Activated T-cell treated with anti-CD3 and anti-CD28 coated beads for 24 hours (primary cell): ENCODE results near the gene GRID1.

Source experiments
- DNase-seq: peaks from one replicate; pipeline ENCODE4 v3.0.0-alpha.2; 2020; ENCODE audit warnings: low read depth

The GRID1 gene

DNA sequence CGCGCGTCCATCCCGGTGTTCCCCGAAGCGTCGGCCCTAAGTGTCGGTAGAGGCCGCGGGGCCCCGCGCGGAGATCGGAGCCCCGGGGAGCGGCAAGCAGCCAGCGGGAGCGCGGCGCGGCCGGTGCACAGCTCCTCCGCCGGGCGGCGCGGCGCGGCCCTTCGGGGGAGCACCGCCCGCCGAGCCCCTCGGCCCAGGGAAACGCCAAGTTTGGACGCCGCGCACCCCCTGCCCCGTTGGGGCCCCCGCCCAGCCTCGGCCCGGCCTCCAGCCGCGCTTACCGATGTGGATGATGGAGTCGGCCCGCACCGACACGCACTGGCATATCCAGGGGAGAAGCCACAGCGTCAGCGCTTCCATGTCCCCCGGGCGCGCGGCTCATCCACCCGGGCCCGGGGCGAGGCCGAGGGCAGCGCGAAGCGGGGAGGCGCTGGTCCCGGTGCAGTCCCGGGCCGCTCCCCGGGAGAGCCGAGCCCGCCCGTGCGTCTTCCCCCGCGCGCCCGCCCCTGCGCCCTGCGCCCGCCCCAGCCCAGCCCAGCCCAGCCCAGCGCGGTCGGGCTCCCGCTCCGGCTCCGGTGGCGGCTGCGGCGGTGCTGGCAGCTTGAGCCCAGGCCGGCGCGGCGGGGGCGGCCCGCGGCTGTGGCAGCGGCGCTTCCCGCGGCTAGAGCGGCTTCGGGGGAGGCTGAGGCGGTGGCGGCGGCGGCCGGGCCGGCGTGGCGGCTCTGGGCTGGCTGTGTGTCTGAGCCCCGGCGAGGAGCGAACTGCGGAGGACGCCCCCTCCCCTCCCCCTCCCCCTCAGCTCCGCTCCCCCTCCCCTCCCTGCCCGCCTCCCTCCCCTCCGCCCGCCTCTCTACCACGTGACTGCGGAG is at the start of gene GRID1:
GRID1 (minus strand) TSS at position 763 of the 869 bp plus-strand sequence.
- no peak for DNase-seq

DNA sequence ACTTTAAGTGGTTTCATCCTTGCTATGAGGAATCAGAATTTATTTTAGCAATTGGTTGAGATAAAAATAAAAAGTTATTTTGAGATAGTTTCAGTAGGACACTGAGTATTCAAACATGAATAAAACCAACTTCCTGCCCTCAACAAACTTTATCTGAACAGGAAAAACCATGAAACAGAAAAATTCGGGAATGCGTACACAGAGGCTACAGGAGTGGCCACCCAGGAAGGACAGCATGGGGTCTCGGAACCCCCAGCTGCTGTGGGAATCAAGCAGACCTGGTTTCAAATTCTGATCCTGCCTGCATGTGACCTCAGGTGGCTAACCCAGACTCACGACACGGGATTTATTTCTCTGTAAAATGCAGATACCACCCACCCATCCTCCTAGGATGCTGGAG is 49.0 kb upstream of the GRID1 start:
- DNase-seq: no peak

DNA sequence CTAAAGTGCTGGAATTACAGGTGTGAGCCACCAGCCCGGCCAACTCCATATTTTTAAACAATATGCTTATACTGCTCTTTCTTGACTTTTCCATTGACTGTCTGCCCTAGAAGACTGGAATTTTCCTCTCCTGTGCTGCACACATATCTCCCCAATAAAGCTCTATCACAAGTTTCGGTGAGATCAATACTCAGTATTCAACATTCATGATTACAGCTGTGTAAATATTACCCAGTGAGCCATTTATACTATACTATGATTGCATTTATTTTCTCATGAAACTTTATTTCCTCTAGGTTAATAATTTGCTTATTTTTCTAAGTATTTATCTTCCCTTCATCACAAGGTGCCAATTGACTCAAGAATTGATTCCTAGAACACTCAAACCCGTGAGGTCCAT is 48.5 kb upstream of the GRID1 start:
- DNase-seq: no peak

DNA sequence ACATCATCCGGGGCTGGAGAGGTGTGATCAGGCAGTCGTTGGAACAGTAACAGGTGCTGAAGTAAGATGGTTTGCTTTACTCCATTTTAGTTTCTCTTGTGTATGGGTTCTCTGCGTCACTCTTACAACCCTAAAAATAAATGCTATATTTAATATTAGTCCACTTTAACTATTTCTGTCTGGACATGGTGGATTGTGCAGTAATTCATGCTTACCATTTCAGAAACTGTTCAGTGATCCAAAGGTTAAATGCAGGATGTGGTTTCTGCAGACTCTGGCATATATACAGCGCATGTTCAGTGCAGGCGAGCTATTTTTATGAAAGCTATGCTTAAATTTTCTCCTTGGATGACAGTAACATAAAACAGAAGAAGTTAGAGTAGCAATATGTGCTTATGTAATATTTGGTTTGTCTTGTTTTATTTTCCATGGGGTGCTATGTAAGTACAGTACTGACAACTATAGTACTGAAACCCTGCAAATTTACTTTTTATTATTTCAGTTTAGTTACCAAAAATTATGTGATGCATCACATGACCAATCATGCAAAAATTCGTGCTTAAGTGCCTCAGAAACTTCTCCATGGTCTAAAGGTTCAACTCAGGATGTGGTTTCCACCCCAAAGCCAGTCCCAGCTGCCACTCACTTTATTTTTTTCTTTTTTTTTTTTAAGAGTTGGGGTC is 46.6 kb upstream of the GRID1 start:
- no peak for DNase-seq

DNA sequence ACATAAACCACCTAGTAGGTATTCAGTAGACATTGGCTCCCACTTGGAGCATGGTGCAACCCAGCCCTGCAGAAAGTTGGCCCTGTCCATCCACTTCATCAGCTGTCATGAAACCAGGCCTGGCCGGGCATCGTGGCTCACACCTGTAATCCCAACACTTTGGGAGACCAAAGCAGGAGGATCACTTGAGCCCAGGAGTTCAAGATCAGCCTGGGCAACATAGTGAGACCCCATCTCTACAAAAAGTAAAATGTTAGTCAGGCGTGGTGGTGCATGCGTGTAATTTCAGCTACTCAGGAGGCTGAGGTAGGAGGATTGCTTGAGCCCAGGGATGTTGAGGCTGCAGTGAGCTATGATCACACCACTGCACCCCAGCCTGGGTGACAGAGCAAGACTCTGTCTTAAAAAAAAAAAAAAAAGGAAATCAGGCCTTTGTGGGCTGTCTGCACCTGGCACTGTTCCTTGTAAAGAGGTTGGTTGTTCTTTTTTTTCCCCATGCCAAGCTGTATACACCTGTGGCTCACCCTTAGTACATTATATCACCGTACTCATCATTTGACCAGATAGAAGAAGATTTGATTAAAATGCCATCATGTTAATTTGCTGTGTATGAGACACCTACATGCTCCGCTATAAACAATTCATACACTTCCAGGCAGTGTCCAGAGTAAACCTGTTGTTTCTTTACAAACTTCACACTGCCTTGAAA is 45.4 kb upstream of the GRID1 start:
- DNase-seq: no peak

DNA sequence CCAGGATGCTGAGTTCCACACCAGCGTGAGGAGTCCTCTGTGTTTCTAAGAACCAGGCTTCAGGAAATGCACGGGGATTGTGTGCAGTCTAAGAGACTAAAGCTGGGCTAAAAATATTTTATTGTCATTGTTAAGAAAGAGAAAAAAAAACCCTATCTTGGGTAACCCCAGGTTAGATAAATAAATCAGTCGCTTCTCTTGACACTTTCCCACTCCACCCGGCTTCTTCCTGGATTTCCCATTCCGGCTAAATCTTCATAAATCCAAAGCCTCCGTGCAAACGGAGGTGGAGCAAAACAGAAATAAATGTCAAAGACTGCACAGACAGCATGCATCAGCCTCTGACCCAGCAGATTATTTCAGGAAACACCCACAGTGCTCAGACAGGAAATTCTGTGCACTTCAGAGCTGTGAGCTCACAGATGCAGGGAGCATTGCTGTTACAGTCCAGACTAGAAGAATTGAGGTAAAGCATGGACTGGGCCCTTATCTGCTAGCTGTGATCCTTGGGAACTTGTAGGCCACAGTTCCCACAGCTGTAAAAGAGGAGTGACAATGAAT is 44.8 kb upstream of the GRID1 start:
- no peak for DNase-seq

DNA sequence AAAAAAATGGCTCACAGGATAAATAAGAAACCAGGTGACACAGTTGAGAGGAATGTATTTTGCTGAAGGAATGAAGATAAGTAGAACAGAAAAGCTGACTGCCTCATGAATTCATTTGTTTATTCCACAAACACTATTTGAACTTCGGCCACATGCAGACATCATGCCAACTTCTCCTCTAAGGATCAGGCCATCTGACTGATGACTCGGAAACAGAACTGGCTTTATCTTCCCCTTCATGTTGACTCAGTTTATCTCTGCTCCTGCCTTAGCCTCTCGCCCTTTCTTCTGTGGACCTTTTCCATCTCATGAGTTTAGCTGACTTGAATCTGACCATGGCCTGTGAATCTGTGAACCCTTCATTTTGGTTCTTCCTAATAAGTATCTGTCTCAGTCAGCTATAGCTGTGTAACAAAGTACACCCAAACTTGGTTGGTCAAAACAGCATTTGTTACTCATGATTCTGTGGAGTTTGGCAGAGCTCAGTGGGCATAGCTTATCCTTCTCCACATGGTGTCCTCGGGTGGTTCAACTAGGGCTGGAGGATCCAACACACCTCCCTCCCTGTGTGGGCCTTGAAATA is 44.0 kb upstream of the GRID1 start:
- DNase-seq: no peak

DNA sequence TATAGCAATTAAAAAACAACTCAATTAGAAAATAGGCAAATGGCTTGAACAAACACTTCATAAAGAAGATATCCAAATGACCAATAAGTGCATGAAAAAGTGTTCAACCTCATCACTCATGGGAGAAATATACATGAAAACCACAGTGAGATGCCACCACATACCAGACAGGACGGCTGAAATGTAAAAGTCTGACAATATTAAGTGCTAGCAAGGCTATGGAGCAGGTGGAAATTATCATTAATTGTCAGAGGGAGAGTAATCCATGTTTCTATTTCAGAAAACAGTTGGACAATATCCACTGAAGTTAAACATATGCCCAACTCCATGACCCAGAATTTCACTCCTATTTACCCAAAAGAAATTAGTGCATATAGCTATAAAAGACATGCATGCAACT is 42.6 kb upstream of the GRID1 start:
- no peak for DNase-seq

DNA sequence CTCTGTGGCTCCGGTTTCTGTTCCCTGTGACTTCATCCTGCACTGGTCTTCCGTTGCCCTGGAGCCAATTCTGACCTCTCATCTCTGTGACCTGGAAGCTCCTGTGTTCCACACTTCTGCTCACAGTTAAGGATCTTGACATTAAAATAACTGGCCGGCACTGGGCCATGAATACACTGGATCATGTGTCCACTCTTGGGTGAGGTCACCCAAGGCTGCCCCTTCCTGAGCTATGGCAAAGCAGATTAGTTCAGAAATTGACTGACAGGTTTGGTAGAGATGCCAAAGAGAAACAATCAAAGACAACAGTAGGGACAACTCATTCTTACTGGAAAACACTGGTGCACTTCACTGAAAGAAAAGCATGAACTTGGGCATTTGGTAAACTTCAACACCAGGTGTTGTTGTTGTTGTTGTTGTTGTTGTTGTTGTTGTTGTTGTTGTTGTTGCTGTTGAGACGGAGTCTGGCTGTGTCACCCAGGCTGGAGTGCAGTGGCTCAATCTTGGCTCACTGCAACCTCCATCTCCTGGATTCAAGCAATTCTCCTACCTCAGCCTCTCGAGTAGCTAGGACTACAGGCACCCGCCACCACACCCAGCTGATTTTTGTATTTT is 36.7 kb upstream of the GRID1 start:
- DNase-seq: no peak

DNA sequence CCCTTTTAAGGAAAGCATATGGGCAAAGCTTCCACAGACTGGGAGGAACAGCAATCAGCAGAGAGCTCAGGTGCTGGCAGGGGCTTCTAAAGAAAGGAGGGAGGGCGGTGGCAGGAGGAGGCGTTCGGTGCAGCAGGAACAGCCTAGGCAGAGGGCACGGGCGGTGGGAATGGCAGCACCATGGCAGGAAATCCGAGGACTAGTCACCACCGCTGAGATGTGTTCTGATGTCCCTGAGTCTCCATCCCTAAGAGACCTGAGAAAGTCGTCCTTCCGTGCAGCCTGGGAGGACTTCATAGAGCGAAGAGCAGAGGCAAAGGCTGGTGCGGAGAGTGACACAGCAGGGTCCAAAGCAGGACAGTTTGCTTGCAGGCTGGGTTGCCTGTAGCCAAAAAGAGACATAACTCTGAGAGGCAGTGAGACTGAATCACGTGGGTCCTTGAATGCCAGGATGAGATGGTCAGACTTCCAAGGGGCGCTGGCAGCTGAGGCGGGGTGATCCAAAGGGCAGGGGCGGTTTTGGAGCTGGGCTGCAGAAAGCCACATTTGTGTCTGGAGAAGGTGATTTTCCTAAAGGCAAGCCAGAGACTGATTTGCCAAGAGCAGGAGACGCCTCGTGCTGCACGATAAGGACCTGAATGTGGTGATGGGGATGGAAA is 35.8 kb upstream of the GRID1 start:
- DNase-seq: no peak

DNA sequence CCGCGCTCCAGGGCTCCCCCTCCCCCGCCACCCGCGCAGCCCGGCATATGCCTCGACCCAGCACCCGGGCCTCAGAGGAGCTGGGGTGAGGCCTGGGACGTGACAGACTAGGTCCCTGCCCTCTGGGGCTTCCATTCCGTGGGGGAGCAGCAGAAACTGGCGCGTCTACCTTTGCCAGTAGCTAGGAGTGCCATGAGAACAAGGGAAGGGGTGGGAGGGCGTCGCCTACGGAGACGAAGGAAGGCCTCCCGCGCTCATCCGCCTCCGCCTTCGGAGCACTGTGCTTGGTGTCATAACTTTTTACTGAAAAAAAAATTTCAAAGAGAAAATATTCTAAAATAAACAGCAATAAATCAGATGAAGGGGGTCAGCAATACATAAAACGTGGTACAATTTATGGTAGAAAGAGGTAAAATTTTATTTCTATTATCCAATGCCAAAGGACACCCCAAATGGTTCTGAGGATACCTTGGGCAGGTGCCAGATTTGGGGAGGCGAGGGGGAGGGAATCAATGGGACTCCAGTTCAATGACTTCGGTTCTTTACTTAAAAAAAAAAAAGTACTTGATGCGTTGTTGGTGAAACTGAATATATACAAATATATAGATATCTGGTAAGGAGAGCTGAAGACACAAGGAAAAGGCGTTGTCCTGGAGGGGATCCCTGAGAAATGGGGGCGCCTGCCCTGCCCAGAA is 35.1 kb upstream of the GRID1 start:
- DNase-seq: no peak

DNA sequence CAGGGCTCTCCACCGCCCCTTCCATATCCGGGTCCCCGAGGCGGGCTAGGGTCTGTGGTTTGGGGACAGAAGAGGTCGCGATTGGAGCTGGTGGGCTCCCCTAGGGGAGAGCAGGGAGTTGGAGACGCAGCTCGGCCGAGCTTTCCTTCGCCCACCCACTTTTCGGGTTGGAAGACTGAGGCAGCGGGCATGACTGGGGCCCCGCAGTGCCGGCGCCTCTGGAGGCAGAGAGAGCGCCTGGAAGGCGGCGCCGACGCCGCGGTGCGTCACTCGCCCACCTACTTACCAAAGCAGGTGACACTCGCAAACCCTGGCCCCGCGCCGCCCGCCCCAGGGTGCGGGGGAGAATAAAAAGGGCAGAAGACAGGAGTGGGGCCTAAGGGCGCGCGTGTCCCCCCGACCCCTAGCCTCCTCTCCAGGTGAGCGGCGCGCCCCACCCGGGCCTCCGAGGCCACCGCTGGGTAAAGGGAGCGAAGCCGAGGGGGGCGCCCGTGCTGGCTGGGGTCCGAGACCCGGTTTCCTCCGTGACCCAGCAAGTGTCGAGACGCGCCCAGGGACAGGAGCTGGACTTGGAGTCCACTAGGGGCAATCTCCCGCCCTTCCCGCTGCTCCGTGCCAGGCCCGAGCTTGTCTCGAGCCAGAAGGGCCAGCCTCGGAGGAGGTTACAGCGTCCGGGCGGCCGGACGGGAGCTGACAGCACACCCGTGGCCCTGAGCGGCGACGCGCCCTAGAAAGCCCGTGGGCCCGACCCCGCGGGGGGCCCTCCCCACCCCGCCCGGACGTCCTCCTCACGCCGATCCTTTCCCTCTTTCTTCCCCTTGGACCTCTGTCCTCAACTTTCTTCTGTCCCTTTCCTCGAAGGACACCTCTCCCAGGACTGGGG is 34.4 kb upstream of the GRID1 start:
- DNase-seq: peak; percentile 56

DNA sequence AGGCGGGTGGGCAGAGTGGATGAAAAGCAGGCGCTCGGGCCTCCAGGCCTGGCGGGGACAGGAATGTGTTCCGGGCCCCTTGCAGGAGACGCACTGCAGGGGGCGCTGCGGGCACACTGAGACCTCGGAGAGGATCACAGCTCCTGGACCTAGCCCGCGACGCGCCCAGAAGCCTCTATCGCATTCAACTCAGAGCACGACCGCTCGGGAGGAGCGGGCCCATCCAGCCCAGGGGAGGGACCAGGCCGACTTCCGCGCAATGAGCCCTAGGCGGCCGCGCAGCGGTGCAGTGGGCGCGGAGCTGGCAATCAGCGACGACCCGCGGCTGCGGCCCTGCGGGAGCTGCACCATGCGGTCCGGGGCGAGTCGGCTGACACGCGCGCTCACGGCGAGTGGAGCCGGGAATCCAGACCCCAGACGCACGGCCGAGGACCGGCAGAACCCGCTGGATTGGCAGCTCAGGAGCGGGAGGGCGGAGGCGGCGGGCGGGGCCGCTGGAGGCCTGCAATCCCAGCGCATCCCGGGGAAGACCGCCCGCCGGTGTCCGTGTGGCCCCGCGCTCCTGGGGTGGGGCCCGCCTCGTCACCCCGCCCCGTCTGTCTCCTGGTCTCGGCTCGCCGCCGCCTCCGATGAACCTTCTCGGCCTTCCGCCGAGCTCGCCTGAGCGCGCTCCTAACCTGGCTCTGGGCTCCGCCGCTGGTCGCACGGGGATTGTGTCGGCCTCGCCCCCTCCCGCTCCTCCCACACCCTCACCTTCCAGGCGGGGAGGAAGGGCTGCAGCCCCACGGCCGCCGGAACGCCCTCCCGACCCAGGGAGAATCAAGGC is 33.5 kb upstream of the GRID1 start:
- peak; percentile 90 for DNase-seq

DNA sequence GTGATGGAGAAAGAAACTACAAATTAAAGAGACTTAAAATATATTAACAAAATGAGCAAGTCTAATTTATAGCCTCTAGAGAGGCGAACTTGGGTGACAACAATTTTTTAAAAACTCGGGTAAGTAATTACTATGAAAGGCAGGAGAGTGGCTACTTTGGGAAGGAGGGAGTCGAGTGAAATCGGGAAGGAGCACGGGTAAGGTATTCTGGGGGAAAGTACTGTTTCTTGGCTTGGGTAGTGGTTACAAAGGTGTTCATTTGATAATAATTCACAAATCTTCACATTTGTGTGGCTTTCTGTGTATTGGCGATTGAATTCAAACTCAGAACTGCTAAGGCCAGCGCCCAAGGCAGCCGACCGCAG is 32.9 kb upstream of the GRID1 start:
- DNase-seq: no peak

DNA sequence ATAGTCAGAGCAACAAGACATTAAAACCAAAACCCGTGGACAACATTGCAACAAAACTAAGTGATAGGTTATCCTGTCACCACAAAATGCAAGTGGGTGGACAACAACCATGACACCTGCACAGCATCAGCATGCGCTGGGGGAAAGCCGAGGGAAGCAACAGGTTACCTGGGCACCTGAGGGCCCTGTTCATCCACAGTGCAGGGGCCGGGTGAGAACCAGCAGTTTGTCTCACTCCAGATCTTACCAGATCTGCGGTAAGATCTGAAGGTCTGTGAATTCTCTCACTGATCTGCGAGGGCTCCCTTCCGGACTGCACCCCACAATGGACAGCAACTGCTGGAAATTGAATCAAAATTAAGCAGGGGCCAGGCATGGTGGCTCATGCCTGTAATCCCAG is 30.5 kb upstream of the GRID1 start:
- no peak for DNase-seq

DNA sequence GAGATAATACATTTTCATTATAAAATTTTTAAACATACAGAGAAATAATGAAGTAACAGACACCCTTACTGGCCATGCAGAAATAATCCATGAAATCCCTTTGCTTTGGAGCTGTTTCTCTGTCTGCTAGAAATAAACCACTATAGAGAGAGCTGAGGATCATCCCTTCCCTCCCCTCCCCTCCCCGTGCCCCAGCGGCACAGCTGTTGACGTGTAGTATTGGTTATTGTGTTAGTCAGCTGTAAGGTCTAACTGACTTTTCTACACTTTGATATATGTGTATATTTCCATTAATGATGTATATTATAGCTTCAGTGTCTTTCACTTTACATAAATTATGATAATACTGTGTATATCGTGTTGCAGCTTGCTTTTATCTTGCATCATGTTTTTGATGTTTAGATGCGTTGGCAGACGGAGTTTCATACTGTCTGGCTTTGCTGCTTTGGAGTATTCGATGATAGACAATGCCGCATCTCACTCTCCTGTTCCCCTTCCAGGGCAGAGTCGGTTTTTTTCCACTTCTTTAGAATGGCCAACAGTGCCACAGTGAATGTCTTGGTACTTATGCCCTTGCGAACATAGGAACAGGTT is 27.4 kb upstream of the GRID1 start:
- no peak for DNase-seq

DNA sequence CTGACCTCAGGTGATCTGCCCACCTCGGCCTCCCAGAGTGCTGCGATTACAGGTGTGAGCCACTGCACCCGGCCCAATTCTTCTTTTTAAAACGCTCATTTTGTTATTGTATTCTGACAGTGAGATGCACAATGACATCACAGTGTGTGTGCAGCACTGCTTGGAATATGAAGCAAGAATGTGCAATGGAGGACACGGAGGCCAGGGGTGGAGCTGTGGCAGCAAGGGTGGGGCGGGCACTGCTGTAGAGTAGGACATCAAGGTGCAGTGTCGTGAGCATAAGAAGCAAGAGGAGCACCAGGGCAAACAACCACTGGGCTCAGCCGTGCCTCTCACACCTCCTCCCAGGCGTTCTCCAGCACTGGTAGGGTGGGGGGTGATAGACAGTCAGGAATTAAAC is 26.8 kb upstream of the GRID1 start:
- DNase-seq: no peak

DNA sequence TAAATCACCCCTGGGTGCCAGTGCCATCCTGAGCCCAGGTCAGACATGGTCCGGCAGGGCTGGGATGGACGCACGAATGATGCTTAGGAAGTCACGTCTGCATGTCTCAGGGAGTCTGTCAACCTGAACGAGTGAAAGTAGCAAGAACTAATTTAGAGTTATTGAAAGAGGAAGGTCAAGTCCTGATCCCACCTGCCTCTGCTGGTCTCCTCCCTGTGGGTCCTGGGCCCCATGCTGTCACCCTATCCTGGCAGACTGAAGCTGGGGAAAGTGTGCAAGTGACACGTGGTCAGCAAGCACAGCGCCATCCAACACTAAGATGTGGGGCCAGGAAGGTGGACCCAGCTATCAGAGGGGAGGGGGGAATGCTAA is 26.1 kb upstream of the GRID1 start:
- no peak for DNase-seq
